GM18508 (cell line): Measurements from ENCODE around the gene HSH2D.
"Not testable (repeated sequence)": the region's sequence is repeated elsewhere in the genome, so short reads cannot be mapped to it uniquely, and the experiment has no call there.

ENCODE experiments used
- ATAC-seq: cut with Tn5 transposase; IDR thresholded peaks from one replicate; pipeline ENCODE4 v1.9.1; 2021; ENCODE audit warnings: moderate number of reproducible peaks; ENCODE audit not compliant: insufficient read depth, unreplicated experiment

Gene HSH2D

GRCh38 chr19:16118489-16119033, 24.9 kb upstream of the HSH2D start:
- ATAC-seq = peak; percentile 47

- not testable (repeated sequence) for ATAC-seq
Observed at GRCh38 chr19:16119075-16119857, 24.2 kb upstream of the HSH2D start.

- no peak for ATAC-seq
Observed at GRCh38 chr19:16121141-16121540, 22.3 kb upstream of the HSH2D start.

GRCh38 chr19:16121967-16122366, 21.5 kb upstream of the HSH2D start:
- ATAC-seq = no peak

GRCh38 chr19:16124953-16125352, 18.5 kb upstream of the HSH2D start:
- no peak for ATAC-seq

GRCh38 chr19:16125737-16126495, 17.6 kb upstream of the HSH2D start:
- no peak for ATAC-seq

- ATAC-seq = no peak
Observed at GRCh38 chr19:16127080-16127479, 16.4 kb upstream of the HSH2D start.

GRCh38 chr19:16127776-16128371, 15.6 kb upstream of the HSH2D start:
- no peak for ATAC-seq

- ATAC-seq = no peak
Observed at GRCh38 chr19:16131648-16132047, 11.8 kb upstream of the HSH2D start.

GRCh38 chr19:16133818-16134217, 9.7 kb upstream of the HSH2D start:
- no peak for ATAC-seq

- ATAC-seq = no peak
Observed at GRCh38 chr19:16134510-16134909, 9.0 kb upstream of the HSH2D start.

- ATAC-seq = no peak
Observed at GRCh38 chr19:16135430-16136127, 7.9 kb upstream of the HSH2D start.

- no peak for ATAC-seq
Observed at GRCh38 chr19:16136185-16136999, 7.1 kb upstream of the HSH2D start.

- ATAC-seq = no peak
Observed at GRCh38 chr19:16139752-16140151, 3.7 kb upstream of the HSH2D start.

GRCh38 chr19:16141043-16141442, 2.4 kb upstream of the HSH2D start:
- ATAC-seq = no peak

- ATAC-seq = no peak
Observed at GRCh38 chr19:16142032-16142580, 1.4 kb upstream of the HSH2D start.

- no peak for ATAC-seq
Observed at GRCh38 chr19:16144216-16144581, 714 bp downstream of the HSH2D start.

GRCh38 chr19:16146112-16146511, 2.6 kb downstream of the HSH2D start:
- ATAC-seq = no peak

GRCh38 chr19:16148443-16149229, 5.2 kb downstream of the HSH2D start:
- ATAC-seq = no peak
